ENCODE data around the gene ADAT1.
"Not testable (repeated sequence)": the region's sequence is repeated elsewhere in the genome, so short reads cannot be mapped to it uniquely, and the experiment has no call there.

Gene ADAT1

GRCh38 chr16:75620326-75621169, 2.5 kb downstream of the ADAT1 start:
- DNase-seq = no peak

GRCh38 chr16:75618780-75619179, 4.3 kb downstream of the ADAT1 start:
- DNase-seq = no peak

GRCh38 chr16:75617121-75617520, 6.0 kb downstream of the ADAT1 start:
- no peak for DNase-seq

- DNase-seq = no peak
Observed at GRCh38 chr16:75616521-75617010, 6.5 kb downstream of the ADAT1 start.

GRCh38 chr16:75615619-75616018, 7.5 kb downstream of the ADAT1 start:
- no peak for DNase-seq

- DNase-seq = no peak
Observed at GRCh38 chr16:75614066-75614897, 8.8 kb downstream of the ADAT1 start.

- DNase-seq = no peak
Observed at GRCh38 chr16:75606507-75606906, 16.6 kb downstream of the ADAT1 start.

- no peak for DNase-seq
Observed at GRCh38 chr16:75603241-75603640, 19.8 kb downstream of the ADAT1 start.

- no peak for DNase-seq
Observed at GRCh38 chr16:75599452-75600277, 23.4 kb downstream of the ADAT1 start.

- DNase-seq = no peak
Observed at GRCh38 chr16:75593825-75594820, 29.0 kb downstream of the ADAT1 start.

GRCh38 chr16:75593308-75593707, 29.8 kb downstream of the ADAT1 start:
- DNase-seq = no peak

- DNase-seq = not testable (repeated sequence)
Observed at GRCh38 chr16:75591927-75592326, 31.2 kb downstream of the ADAT1 start.

GRCh38 chr16:75590920-75591843, 31.9 kb downstream of the ADAT1 start:
- DNase-seq = peak in 1 of 2 experiments; percentile 6

- no peak for DNase-seq
Observed at GRCh38 chr16:75589306-75589705, 33.8 kb downstream of the ADAT1 start.

- no peak for DNase-seq
Observed at GRCh38 chr16:75588716-75589115, 34.4 kb downstream of the ADAT1 start.

GRCh38 chr16:75584108-75584507, 39.0 kb downstream of the ADAT1 start:
- no peak for DNase-seq

GRCh38 chr16:75579281-75579834, 43.7 kb downstream of the ADAT1 start:
- DNase-seq = no peak

- no peak for DNase-seq
Observed at GRCh38 chr16:75578725-75579124, 44.4 kb downstream of the ADAT1 start.

- DNase-seq = no peak
Observed at GRCh38 chr16:75578212-75578611, 44.9 kb downstream of the ADAT1 start.

- DNase-seq = no peak
Observed at GRCh38 chr16:75576384-75576811, 46.7 kb downstream of the ADAT1 start.
